ENCODE measurements around the gene ZPBP. TPM values are rescaled to one million over a fixed set of nuclear protein-coding genes. Genes with fewer than 3 reads are reported as not detected.

ZPBP gene, protein sequence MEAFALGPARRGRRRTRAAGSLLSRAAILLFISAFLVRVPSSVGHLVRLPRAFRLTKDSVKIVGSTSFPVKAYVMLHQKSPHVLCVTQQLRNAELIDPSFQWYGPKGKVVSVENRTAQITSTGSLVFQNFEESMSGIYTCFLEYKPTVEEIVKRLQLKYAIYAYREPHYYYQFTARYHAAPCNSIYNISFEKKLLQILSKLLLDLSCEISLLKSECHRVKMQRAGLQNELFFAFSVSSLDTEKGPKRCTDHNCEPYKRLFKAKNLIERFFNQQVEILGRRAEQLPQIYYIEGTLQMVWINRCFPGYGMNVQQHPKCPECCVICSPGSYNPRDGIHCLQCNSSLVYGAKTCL
- 0.92 TPM for total RNA-seq

DNA sequence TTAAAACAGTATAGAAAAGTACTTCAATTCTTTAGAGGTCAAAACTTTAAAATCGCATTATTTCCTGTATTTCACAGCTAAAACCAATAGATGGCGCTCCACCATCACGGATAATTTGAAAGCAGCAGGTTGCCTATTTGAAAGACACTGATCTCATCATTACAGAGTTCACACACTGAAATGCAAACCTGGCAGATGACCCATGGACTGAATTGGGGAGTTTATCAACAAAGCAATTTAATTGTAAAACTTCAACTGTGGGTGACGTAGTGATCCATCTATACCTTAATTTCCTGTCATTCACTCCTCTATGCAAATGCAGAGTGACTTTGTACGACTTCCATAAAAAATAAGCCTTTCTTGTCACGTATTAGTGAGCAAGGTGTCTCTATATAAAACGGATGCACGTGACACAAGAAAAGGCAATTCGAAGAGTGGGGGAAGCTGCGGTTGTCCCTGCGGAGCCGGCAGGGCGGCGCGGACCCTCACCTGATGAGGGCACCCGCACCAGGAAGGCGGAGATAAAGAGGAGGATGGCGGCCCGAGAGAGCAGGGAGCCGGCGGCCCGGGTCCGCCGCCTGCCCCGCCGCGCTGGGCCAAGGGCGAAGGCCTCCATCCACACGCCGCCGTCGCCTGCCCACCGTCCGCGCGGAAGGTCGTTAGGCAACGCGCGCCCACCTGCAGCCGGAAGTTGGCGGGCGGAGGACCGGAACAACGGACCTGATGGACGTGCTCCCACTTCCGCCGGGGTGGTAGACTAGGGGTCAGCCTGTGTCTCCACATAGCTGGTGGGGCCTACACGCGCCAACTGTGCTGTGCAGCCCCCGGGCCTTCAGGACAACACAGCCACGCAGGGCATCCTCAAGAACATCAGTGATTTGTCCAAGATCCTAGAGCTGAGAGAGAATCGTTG is at the start of gene ZPBP:
TSS of gene ZPBP (minus strand) at position 668 of the 913 bp plus-strand sequence. CDS start at position 616, 52 bp downstream.

Other genes starting within 250 kb of the ZPBP start
- 3.7 TPM for gene IKZF1, start 211.5 kb upstream of the ZPBP start, total RNA-seq

Measured in diencephalon (tissue), 1 donor.